GM18951 (cell line): ENCODE measurements around the gene CNKSR3.

Experiments
- POLR2A ChIP-seq: IDR thresholded peaks from 4 replicates; pipeline ENCODE4 v1.6.1; 2011; ENCODE audit warnings: mild to moderate bottlenecking; ENCODE audit not compliant: insufficient read length, insufficient read depth; ENCODE audit errors: extremely low read depth
- in situ Hi-C: fragments of 300-500 bp; cut with MboI; formaldehyde crosslinking; loops from one replicate; pipeline ENCODE4 v1.12.0; 2022; ENCODE audit warnings: low sequenced_read_pairs, mixed read lengths, inconsistent platforms; ENCODE audit not compliant: unreplicated experiment

The CNKSR3 gene

GRCh38 chr6:154352898-154353585 lies 157.4 kb downstream of the CNKSR3 start:
- no peak for TF ChIP-seq POLR2A
- in situ Hi-C loops: no loop called here

DNA sequence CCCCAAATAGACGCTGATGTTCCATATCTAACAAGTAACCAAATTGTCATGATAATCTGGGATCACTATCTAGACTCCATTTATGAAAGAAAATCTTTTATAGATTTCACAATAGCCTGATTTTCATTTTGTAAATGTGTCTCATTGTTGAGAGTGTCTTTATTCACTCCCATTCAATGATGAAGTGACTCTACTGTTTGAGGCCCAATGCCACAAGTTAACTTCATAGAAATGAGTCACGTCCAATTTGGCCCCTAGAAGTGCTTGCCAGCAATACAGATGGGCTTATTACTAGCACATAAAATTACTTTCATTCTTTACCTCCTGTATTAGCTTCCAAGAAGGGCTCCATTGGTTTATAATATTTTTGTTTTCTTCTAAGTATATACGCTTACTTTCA lies 160.2 kb downstream of the CNKSR3 start:
- TF ChIP-seq POLR2A: no peak
- in situ Hi-C loops: no loop called here

DNA sequence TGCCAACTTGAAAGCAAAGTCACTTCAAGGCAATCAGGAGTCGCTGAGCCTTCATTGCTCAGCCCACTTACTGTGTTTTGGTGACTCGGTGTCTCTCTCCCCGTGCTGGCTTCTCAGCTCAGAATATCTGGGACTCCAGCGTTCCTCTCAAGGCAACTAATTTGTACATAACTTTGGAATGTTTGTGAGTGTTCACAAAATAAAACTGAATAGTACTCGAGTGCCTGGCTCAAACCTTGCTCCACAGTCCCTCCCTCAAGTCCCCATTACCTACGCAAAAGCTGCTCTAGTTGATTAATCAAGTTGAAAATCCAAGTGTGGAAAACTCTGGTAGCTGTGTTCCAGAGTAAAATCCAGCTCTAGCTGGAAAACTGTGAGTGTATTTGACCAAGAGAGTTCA lies 162.5 kb downstream of the CNKSR3 start:
- no peak for TF ChIP-seq POLR2A
- in situ Hi-C loops: no loop called here

DNA sequence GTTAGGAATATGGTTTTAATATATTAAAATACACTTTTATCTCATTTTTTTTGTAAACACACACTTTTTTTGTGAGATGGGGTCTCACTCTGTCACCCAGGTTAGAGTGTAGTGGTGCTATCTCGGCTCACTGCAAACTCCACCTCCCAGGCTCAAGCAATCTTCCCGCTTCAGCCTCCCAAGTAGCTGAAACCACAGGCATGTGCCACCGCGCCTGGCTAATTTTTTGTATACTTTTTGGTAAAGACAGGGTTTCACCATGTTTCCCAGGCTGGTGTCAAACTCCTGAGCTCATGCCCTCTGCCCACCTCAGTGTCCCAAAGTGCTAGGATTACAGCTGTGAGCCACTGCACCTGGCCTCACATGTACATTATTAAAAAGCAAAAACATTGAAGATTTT lies 164.7 kb downstream of the CNKSR3 start:
- TF ChIP-seq POLR2A: no peak
- in situ Hi-C loops: no loop called here

DNA sequence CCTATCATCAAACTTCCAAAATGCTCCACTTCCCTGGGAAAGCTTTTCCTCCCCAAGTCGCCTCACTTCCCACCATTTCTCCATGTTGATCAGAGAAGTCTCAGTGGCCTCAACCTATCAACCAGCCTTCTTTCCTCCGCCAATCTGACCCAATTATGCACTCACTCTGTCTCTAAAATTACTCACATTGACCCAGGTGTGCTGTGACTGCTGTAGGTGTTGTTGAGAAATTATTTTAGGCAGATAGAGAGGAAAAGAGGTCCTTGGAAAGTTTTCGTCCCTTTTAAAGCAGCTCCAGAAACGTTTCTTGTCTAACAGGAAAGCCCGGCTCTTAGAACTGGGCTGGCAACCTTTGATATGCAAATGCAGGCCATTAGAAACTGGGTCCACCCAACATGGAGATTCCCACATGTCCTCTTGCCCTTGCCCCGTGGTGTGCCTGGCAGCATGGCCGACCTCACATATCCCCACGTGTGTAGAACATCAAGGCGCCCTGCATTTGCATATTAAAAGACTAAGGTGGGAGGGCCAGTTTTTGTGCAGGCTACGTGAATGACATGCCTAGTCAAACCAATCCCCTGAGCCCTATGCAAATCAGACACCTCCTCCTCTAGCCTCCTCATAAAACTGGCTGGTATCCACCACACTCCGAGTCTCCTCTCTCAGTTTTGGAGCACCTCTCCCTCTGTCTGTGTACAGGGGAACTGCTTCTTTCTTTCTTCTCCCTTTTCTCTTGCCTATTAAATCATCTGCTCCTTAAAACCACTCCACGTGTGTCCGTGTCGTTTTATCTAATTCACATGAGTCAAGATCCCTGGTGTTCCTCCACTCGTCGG lies 166.8 kb downstream of the CNKSR3 start:
- in situ Hi-C loops: no loop called here
- TF ChIP-seq POLR2A: no peak

DNA sequence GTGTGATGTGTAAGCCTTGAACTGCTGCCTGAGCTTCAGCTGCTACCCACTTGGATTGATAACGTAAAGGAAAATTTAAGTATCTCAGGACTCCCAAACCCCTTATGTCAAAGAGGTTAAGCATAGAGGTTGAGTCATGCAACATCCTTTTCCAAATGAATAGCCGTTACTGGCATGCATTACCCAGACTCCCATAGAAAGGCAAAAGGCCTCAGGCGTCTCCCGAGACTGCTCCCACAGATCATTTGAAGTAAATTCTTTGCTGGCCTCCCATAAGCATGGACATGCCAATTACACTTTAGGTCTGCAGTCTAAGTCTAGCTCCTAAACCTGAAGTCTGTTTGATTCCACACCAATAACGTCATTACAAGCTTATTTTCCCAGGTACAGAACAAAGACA lies 168.6 kb downstream of the CNKSR3 start:
- in situ Hi-C loops: no loop called here
- TF ChIP-seq POLR2A: no peak

GRCh38 chr6:154341336-154341735 lies 169.1 kb downstream of the CNKSR3 start:
- in situ Hi-C loops: no loop called here

More at GRCh38 chr6:154341336-154341735, 169.1 kb downstream of the CNKSR3 start:
- TF ChIP-seq POLR2A: no peak
